HK-2 (cell line): Measurements from ENCODE around the gene WIPF3.
"Not testable (repeated sequence)": the region's sequence is repeated elsewhere in the genome, so short reads cannot be mapped to it uniquely, and the experiment has no call there.

ENCODE experiments used
- DNase-seq: peaks from one replicate; pipeline ENCODE4 v3.0.0-alpha.2; 2018; ENCODE audit not compliant: unreplicated experiment

The WIPF3 gene

DNA sequence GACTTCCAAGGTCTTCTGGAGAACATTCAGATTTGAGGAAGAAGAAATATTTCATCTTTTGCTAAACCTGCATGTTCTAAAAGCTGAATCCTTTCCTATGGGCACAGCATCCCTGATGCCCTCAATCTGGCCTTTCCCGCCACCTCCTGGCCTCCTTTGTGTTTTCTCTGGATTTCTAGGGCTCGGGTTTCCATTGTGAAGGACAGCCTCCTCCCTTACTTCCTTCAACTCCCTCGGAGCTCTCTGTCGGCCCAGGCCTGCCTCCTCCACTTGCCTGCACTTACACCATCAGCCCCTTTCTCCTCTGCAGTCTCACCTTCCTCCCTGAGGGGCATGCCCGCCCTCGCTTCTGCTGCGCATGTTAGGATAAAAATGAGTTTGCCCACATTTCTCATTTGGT lies 75.4 kb downstream of the WIPF3 start:
- no peak for DNase-seq

- no peak for DNase-seq
Measured at GRCh38 chr7:29882481-29882880, 76.2 kb downstream of the WIPF3 start.

DNA sequence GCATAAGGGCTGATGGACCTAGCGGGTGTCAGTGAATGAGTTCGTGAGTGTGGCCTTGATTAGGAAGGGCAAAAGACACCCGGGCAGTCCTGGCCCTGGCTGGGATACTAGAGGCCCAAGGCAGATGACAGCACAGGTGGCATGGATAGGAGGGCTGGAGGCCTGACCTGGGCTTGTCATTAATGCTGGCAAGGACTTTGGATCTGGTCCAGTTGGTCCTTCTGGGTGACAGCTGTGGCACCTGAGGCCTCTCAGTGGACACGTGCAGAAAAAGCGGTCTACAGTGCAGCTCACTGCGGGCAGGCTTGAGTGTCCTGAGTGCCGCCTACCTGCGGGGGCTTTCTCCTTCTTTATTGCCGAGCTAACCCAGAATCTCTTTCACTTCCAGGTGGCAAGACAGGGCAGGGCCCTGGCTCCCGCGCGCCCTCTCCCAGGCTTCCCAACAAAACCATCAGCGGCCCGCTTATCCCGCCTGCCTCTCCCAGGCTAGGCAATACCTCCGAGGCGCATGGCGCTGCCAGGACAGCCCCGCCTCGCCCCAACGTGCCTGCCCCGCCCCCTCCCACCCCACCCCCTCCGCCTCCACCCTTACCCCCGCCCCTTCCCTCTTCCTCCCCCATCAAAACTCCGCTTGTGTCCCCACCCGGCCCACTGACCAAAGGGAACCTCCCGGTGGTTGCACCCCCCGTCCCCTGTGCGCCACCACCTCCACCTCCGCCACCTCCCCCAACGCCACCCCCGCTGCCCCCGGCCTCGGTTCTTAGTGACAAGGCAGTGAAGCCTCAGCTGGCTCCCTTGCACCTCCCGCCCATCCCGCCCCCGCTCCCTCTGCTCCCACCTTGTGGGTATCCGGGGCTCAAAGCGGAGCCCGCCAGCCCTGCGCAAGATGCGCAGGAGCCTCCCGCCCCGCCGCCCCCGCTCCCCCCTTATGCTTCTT lies 77.4 kb downstream of the WIPF3 start:
- DNase-seq = no peak

DNA sequence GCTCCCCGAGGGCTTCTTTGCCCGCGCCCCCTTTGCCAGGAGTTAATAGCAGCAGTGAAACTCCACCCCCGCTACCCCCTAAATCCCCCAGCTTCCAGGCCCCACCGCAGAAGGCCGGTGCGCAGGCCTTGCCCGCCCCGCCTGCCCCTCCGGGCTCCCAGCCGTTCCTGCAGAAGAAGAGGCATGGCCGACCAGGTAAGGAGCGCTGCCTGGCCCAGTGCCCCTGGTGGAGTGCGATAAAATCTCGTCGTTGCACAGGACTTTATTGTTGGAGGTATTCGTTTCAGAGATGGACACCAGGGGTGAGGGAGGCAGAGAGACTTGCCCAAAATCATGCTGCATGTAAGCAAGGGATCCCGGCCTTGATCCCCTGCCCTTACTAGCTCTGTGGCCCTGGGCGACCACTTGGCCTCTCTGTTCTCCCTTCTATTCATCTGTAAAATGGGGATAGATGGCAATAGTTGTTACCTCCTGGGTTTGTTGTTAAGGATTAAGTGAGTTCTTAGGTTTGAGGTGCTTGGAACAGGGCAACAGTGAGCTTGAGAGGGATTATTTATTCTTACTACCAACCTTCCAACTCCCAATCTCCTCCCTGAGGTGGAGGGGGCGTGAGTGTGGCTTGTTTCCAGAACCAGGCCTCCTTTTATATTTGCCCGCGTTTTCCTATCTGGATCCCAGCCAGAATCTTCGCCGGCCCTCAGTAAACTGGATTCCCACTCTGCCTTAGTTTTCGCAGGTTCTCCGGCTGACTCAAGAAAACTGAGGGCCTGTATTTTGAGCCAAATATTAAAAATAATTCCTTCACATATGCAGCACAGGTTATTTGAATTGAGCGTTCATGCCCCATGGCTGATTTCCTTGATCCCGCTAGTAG lies 78.3 kb downstream of the WIPF3 start:
- DNase-seq = no peak

GRCh38 chr7:29885626-29886025 lies 79.3 kb downstream of the WIPF3 start:
- DNase-seq = no peak

GRCh38 chr7:29886827-29887226 lies 80.5 kb downstream of the WIPF3 start:
- no peak for DNase-seq

DNA sequence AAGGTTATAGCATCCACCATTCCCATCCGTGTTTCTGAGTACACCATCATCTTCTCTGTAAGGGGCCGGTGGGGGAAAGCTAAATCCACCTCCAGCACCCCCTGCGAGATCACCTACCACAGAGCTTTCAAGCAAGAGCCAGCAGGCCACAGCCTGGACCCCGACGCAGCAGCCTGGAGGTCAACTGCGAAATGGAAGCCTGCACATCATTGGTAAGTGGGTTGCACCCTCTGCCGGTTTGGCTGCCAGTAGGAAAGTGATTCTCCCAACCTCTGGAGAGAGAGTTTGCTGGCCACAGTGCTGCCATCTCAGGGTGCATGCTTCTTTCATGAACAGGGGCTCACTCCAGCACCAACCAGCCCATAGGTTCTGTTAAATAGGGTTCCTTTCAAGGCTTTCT lies 81.7 kb downstream of the WIPF3 start:
- DNase-seq = no peak

GRCh38 chr7:29889288-29889687 lies 83.0 kb downstream of the WIPF3 start:
- DNase-seq = no peak

DNA sequence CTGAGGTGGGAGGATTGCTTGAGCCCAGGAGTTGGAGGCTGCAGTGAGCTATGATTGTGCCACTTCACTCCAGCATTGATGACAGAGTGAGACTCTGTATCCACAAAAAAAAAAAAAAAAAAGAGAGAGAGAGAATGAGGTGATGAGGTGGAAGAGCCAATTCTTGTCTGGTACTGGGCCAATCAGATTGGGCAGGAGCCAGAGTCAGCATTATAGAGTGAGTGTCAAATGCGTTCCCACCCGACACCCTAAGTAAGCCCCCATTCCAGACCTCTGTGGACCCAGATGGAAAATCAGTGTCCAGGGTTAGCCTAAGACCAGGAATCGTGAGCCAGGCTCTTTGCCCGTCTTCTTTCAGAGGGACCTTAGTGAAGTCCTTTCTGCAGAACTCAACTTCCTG lies 83.9 kb downstream of the WIPF3 start:
- no peak for DNase-seq

DNA sequence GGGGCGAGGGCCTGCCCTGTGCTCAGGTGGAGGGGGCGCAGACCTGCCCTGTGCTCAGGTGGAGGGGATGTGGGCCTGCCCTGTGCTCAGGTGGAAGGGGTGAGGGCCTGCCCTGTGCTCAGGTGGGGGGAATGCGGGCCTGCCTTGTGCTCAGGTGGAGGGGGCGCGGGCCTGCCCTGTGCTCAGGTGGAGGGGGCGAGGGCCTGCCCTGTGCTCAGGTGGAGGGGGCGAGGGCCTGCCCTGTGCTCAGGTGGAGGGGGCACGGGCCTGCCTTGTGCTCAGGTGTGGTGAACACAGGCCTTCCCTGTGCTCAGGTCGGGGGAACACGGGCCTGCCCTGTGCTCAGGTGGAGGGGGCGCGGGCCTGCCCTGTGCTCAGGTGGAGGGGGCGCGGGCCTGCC lies 84.5 kb downstream of the WIPF3 start:
- not testable (repeated sequence) for DNase-seq

GRCh38 chr7:29891766-29892165 lies 85.5 kb downstream of the WIPF3 start:
- DNase-seq = no peak

- no peak for DNase-seq
Measured at GRCh38 chr7:29892231-29892630, 85.9 kb downstream of the WIPF3 start.

DNA sequence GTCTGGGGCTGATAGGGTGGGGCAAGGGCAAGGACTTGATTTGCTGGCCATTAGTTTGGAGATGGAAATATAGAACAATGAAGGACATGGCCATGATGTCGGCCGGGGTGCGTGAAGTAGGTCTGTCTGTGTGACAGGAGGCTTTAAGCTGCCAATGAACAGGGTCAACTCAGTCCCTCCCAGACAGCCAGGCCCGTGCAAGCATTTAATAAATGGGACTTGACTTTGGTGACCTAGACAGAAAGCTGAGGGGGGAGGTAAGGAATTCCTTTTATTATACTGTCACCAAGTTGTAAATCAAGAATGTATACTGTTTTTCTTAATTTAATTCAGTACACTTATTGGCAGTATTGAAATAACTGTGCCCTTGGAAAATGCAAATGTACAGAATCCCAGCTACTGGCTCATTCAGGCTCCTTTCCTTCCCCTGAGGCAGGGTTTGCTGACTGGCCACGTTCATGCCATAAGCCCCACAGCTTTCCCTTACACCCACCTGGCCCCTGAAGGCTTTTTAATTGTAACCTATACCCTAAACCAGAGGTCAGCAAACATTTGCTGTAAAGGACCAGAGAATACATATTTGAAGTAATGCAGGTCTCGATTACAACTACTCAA lies 87.2 kb downstream of the WIPF3 start:
- DNase-seq = no peak

- DNase-seq = no peak
Measured at GRCh38 chr7:29894256-29894655, 87.9 kb downstream of the WIPF3 start.

GRCh38 chr7:29895559-29895958 lies 89.3 kb downstream of the WIPF3 start:
- DNase-seq = no peak

- DNase-seq = no peak
Measured at GRCh38 chr7:29896685-29897411, 90.5 kb downstream of the WIPF3 start.

- DNase-seq = no peak
Measured at GRCh38 chr7:29898301-29898700, 92.0 kb downstream of the WIPF3 start.

DNA sequence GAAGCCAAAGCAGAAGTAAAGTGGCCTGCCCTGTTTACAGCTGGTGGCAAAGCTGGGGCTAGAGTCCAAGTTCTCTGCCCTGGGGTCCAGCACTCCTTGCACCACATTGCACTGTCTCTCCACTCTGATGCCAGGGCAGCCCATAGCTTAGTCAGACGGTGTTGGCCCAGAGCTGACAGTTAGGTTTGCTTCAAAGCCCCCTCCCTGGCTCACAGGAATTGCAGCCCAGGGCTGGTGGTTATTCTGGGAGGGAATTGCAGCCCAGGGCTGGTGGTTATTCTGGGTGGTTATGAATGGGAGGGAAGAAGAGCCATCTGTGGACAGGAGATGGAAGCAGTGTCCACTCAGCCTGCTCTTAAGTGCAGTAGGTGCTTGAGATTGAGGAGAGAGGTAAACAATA lies 94.4 kb downstream of the WIPF3 start:
- no peak for DNase-seq

DNA sequence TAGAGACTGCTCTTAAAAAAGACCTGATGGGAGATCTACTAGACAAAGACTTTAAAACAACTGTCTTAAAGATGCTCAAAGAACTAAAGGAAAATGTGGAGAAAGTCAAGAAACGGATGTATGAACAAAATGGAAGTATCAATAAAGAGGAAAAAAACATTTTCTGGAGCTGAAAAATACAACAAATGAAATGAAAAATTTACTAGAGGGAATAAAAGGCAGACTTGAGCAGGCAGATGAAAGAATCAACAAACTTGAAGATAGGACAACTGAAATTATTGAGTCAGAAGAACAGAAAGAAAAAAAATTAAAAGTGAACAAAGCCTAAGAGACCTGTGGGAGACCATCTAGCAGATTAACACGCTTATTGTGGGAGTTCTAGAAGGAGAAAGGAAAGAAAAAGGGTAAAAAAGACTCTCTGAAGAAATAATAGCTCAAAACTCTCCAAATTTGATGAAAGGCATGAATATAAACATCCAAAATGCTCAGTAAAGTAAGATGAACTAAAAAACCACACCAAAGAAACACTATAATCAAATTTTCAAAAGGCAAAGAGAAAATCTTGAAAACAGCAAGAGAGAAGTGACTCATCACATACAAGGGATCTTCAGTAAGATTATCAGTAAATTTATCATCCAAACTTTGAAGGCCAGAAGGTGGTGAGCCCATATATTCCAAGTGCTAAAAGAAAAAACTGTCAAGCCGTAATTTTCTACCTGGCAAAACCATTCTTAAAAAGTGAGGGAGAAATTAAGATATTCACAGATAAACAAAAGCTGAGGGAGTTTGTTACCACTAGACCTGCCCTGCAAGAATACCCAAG lies 100.1 kb downstream of the WIPF3 start:
- no peak for DNase-seq

GRCh38 chr7:29914180-29914579 lies 107.9 kb downstream of the WIPF3 start:
- no peak for DNase-seq
